Measurements from ENCODE around the gene SLC2A13. TPM values are rescaled to one million over a fixed set of nuclear protein-coding genes. Genes with fewer than 3 reads are reported as not detected.
"Not testable (repeated sequence)": the region's sequence is repeated elsewhere in the genome, so short reads cannot be mapped to it uniquely, and the experiment has no call there.

The SLC2A13 gene
- total RNA-seq, 1 experiment from 2014 or later: 1.7 TPM

GRCh38 chr12:39763071-39763889 lies 342.6 kb downstream of the SLC2A13 start:
- no peak overlapping the region for H3K27ac Mint-ChIP-seq (ENCODE audit: low read depth, unreplicated experiment)
- H3K36me3 Mint-ChIP-seq (ENCODE audit: insufficient read depth, unreplicated experiment): no peaks in the 10 kb centered on the region
- no peak for DNase-seq (ENCODE audit: unreplicated experiment)
- no peaks in the 10 kb centered on the region for H3K9me3 Mint-ChIP-seq (ENCODE audit: unreplicated experiment)
- no peak for TF ChIP-seq CTCF (IDR thresholded peaks at IDR 0.05; ENCODE audit: unreplicated experiment)
- POLR2A ChIA-PET: no interaction called here
- CTCF ChIA-PET: interaction anchor here (0.6 to 5.0 kb wide), 11 partner anchors 10 to 1793 kb away, joined by 3 to 34 read pairs (median 5); partner anchors contain the start of gene SLC2A13
- no peaks in the 10 kb centered on the region for H3K4me1 Mint-ChIP-seq (ENCODE audit: insufficient read depth, unreplicated experiment)
- intact Hi-C loops (cut with micrococcal nuclease): loop anchor here (10.0 kb wide), 1 partner anchor 178 kb away; no protein-coding TSS in a partner anchor
- no peak overlapping the region for H3K4me3 Mint-ChIP-seq (ENCODE audit: unreplicated experiment)
- H3K27me3 Mint-ChIP-seq (ENCODE audit: insufficient read depth, unreplicated experiment): no peaks in the 10 kb centered on the region
- no TSS peak for BruUV-seq (replicated peaks)

- no peaks in the 10 kb centered on the region for H3K36me3 Mint-ChIP-seq (ENCODE audit: insufficient read depth, unreplicated experiment)
- TF ChIP-seq CTCF (IDR thresholded peaks at IDR 0.05; ENCODE audit: unreplicated experiment): no peak
- no peaks in the 10 kb centered on the region for H3K9me3 Mint-ChIP-seq (ENCODE audit: unreplicated experiment)
- H3K4me3 Mint-ChIP-seq (ENCODE audit: unreplicated experiment): no peak overlapping the region
- BruUV-seq (replicated peaks): no TSS peak
- no peak overlapping the region for H3K27ac Mint-ChIP-seq (ENCODE audit: low read depth, unreplicated experiment)
- CTCF ChIA-PET: interaction anchor here (1.0 to 1.1 kb wide), 2 partner anchors 256 to 390 kb away, joined by 3 to 5 read pairs; no protein-coding TSS in a partner anchor
- no peaks in the 10 kb centered on the region for H3K27me3 Mint-ChIP-seq (ENCODE audit: insufficient read depth, unreplicated experiment)
- POLR2A ChIA-PET: no interaction called here
- intact Hi-C loops (cut with micrococcal nuclease): no loop called here
- H3K4me1 Mint-ChIP-seq (ENCODE audit: insufficient read depth, unreplicated experiment): no peaks in the 10 kb centered on the region
- no peak for DNase-seq (ENCODE audit: unreplicated experiment)
Measured at GRCh38 chr12:39755478-39755877, 350.4 kb downstream of the SLC2A13 start.

GRCh38 chr12:39752482-39753137 lies 353.3 kb downstream of the SLC2A13 start:
- DNase-seq (ENCODE audit: unreplicated experiment): no peak
- intact Hi-C loops (cut with micrococcal nuclease): no loop called here
- peaks cover 8% of the 10 kb centered on the region for H3K9me3 Mint-ChIP-seq (ENCODE audit: unreplicated experiment)
- ChIA-PET POLR2A (no interaction called here), CTCF (interaction anchor here (0.7 kb wide), 1 partner anchor 10 kb away, joined by 5 read pairs; no protein-coding TSS in a partner anchor)
- BruUV-seq (replicated peaks): no TSS peak
- no peaks in the 10 kb centered on the region for H3K4me1 Mint-ChIP-seq (ENCODE audit: insufficient read depth, unreplicated experiment)
- peaks cover 5% of the 10 kb centered on the region for H3K36me3 Mint-ChIP-seq (ENCODE audit: insufficient read depth, unreplicated experiment)
- no peak overlapping the region for H3K27ac Mint-ChIP-seq (ENCODE audit: low read depth, unreplicated experiment)
- H3K4me3 Mint-ChIP-seq (ENCODE audit: unreplicated experiment): no peak overlapping the region
- no peak for TF ChIP-seq CTCF (IDR thresholded peaks at IDR 0.05; ENCODE audit: unreplicated experiment)
- no peaks in the 10 kb centered on the region for H3K27me3 Mint-ChIP-seq (ENCODE audit: insufficient read depth, unreplicated experiment)

- H3K27me3 Mint-ChIP-seq (ENCODE audit: insufficient read depth, unreplicated experiment); POLR2A ChIA-PET; H3K36me3 Mint-ChIP-seq (ENCODE audit: insufficient read depth, unreplicated experiment); H3K4me1 Mint-ChIP-seq (ENCODE audit: insufficient read depth, unreplicated experiment); BruUV-seq (replicated peaks); intact Hi-C loops (cut with micrococcal nuclease); CTCF ChIA-PET; H3K4me3 Mint-ChIP-seq (ENCODE audit: unreplicated experiment); H3K27ac Mint-ChIP-seq (ENCODE audit: low read depth, unreplicated experiment); DNase-seq (ENCODE audit: unreplicated experiment): not testable (repeated sequence)
- peaks cover 19% of the 10 kb centered on the region for H3K9me3 Mint-ChIP-seq (ENCODE audit: unreplicated experiment)
Measured at GRCh38 chr12:39746151-39746550, 359.7 kb downstream of the SLC2A13 start.

Data from MCF 10A (cell line).